Gastrocnemius medialis (tissue), 4 donors: ENCODE results near the gene HSD17B12. TPM values are rescaled to one million over a fixed set of nuclear protein-coding genes. Genes with fewer than 3 reads are reported as not detected.

ENCODE experiments used
- ATAC-seq, 2 donors: fragments of 150-250 bp; one replicate each; pipeline ENCODE4 v1.9.1; 2016
- DNase-seq, 2 donors: peaks; one replicate each; pipeline ENCODE4 v3.0.0-alpha.2; 2019
- H3K27ac ChIP-seq, 4 donors: fragments of 200-600 bp; sonication (generic); 1 replicate in 1 of 4; 2 replicates in 3 of 4; pipeline ENCODE4 v1.5.1; 2016 to 2018; ENCODE audit warnings: mild to moderate bottlenecking in 2 of 4, moderate library complexity in 1 of 4
- H3K27me3 ChIP-seq, 3 donors: fragments of 200-600 bp; sonication (generic) in 2 of 3; 1 replicate in 1 of 3; 2 replicates in 2 of 3; pipeline versions ENCODE4 v1.5.1 to v1.6.0; 2016 to 2019; ENCODE audit warnings: mild to moderate bottlenecking in 1 of 3, moderate library complexity in 1 of 3
- H3K36me3 ChIP-seq, 2 donors: fragments of 200-600 bp; sonication (generic) in 1 of 2; one replicate each; pipeline ENCODE4 v1.5.1; 2017 to 2018
- H3K4me1 ChIP-seq, 2 donors: fragments of 200-600 bp; sonication (generic) in 1 of 2; one replicate each; pipeline ENCODE4 v1.5.1; 2016 to 2017; ENCODE audit warnings: mild to moderate bottlenecking in 2 of 2
- H3K4me3 ChIP-seq, 4 donors: fragments of 200-600 bp; sonication (generic) in 3 of 4; 1 replicate in 1 of 4; 2 replicates in 3 of 4; pipeline ENCODE4 v1.5.1; 2016 to 2019; ENCODE audit warnings: mild to moderate bottlenecking in 2 of 4
- H3K9me3 ChIP-seq, 3 donors: fragments of 200-600 bp; sonication (generic) in 2 of 3; 1 replicate in 1 of 3; 2 replicates in 2 of 3; pipeline ENCODE4 v1.5.1; 2016 to 2019
- CTCF ChIP-seq, 5 experiments: fragments of 450-650 bp in 3 of 5; fragments of 200-600 bp in 2 of 5; sonication (generic) in 2 of 5; IDR thresholded peaks in 4 of 5; conservative IDR thresholded peaks in 1 of 5; 1 replicate in 4 of 5; 2 replicates in 1 of 5; pipeline ENCODE4 v1.5.1; 2016 to 2019; ENCODE audit warnings: antibody characterized with exemption in 5 of 5, mild to moderate bottlenecking in 3 of 5, moderate library complexity in 3 of 5
- POLR2A ChIP-seq, 2 donors: fragments of 450-650 bp; IDR thresholded peaks; one replicate each; pipeline ENCODE4 v1.6.1; 2017; ENCODE audit warnings: antibody characterized with exemption in 2 of 2, mild to moderate bottlenecking in 2 of 2, moderate library complexity in 2 of 2
- in situ Hi-C, 4 donors: fragments of 200-750 bp; cut with MboI; loops; one replicate each; pipeline versions ENCODE4 v1.15.0 to v1.8.0; 2017; ENCODE audit warnings: low sequenced_read_pairs in 4 of 4
- intact Hi-C: fragments of 100-400 bp; cut with DNase I; formaldehyde crosslinking; loops from one replicate; pipeline ENCODE4 v1.15.1; 2023; ENCODE audit warnings: low total_unique reads
- total RNA-seq, 4 donors: library from RNA; depleted of rRNA; stranded (reverse); fragments of >200 nt; gene quantifications; one replicate each; pipeline versions ENCODE4 v1.1.0 to v1.2.3, GENCODE V29; 2016

Gene HSD17B12
- total RNA-seq, 4 donors from 2014 or later: 20.5 to 41.1 (median 28.6) TPM

GRCh38 chr11:43842021-43842420, 161.5 kb downstream of the HSD17B12 start:
- H3K4me1 ChIP-seq: peaks cover 17 to 19% of the 10 kb centered on the region in 2 donors
- no peaks in the 10 kb centered on the region for H3K27me3 ChIP-seq
- no peak overlapping the region for H3K27ac ChIP-seq
- intact Hi-C loops: loop anchor here (10.0 kb wide), 1 partner anchor 347 kb away; no protein-coding TSS in a partner anchor
- no peaks in the 10 kb centered on the region for H3K9me3 ChIP-seq
- no peak overlapping the region for H3K4me3 ChIP-seq
- H3K36me3 ChIP-seq: peaks cover 0 to 8% of the 10 kb centered on the region in 2 donors
- ATAC-seq (no peak), DNase-seq (no peak)
- in situ Hi-C loops: loop anchor here in 1 of 4 donors (25.0 kb wide), 1 partner anchor 355 kb away; no protein-coding TSS in a partner anchor
- TF ChIP-seq CTCF (IDR thresholded peaks at IDR 0.05 in 4 of 5, conservative IDR thresholded peaks at IDR 0.05 in 1 of 5) (no peak), POLR2A (IDR thresholded peaks at IDR 0.05) (no peak)

- no peak for ATAC-seq
- H3K4me1 ChIP-seq: no peaks in the 10 kb centered on the region
- in situ Hi-C loops (loop anchor here in 1 of 4 donors (25.0 kb wide), 1 partner anchor 359 kb away; no protein-coding TSS in a partner anchor), intact Hi-C loops (loop anchor here (10.0 kb wide), 1 partner anchor 351 kb away; no protein-coding TSS in a partner anchor)
- H3K27ac ChIP-seq: no peak overlapping the region
- H3K27me3 ChIP-seq: no peaks in the 10 kb centered on the region
- H3K4me3 ChIP-seq: no peak overlapping the region
- DNase-seq: no peak
- H3K9me3 ChIP-seq: no peaks in the 10 kb centered on the region
- H3K36me3 ChIP-seq: no peaks in the 10 kb centered on the region
- TF ChIP-seq POLR2A (IDR thresholded peaks at IDR 0.05): no peak
- no peak for TF ChIP-seq CTCF (IDR thresholded peaks at IDR 0.05 in 4 of 5, conservative IDR thresholded peaks at IDR 0.05 in 1 of 5)
These were observed 165.3 kb downstream of the HSD17B12 start for GRCh38 chr11:43845816-43846215.

DNA sequence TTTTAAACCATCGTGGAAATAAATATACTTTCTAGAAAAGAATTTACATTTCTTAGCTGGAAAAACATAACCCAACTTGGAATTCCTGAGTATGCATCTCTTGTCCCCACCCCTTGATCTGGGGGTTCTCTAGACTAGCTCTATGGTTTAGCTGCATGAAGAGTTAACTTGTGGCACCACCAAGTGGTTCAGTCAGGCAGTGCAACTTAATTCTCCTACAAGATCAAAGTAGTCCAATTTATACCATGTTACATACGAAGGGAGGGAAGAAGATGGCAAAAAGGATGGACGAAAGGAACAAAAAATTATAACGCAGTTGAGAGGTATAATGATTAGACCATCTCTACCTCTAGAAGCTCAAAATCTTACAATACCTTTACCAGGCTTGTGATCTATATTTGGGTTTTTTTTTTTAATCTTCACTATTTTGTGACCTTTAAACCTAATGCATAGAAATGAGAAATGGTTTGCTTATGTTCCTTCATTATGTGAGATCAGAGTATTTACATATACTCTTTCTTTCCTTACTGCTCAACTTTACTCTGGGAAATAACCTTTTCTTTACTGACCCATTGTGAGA, 171.6 kb downstream of the HSD17B12 start:
- Histone ChIP-seq H3K4me1 (no peaks in the 10 kb centered on the region), H3K27me3 (no peaks in the 10 kb centered on the region), H3K36me3 (peaks cover 0 to 5% of the 10 kb centered on the region in 2 donors), H3K9me3 (no peaks in the 10 kb centered on the region), H3K27ac (no peak overlapping the region), H3K4me3 (no peak overlapping the region)
- intact Hi-C loops (loop anchor here (1.0 kb wide), 1 partner anchor 27 kb away; no protein-coding TSS in a partner anchor), in situ Hi-C loops (no loop called here)
- peak in 1 of 2 donors; percentile 39 for DNase-seq
- peak; percentile 58 to 80 for ATAC-seq
- TF ChIP-seq POLR2A (IDR thresholded peaks at IDR 0.05) (no peak), CTCF (IDR thresholded peaks at IDR 0.05 in 4 of 5, conservative IDR thresholded peaks at IDR 0.05 in 1 of 5) (peak; percentile 75 to 82 (median 80))

GRCh38 chr11:43853781-43854180, 173.2 kb downstream of the HSD17B12 start:
- TF ChIP-seq CTCF (IDR thresholded peaks at IDR 0.05 in 4 of 5, conservative IDR thresholded peaks at IDR 0.05 in 1 of 5) (no peak), POLR2A (IDR thresholded peaks at IDR 0.05) (no peak)
- H3K27ac ChIP-seq: no peak overlapping the region
- ATAC-seq (no peak), DNase-seq (no peak)
- H3K4me3 ChIP-seq: no peak overlapping the region
- H3K36me3 ChIP-seq: peaks cover 0 to 5% of the 10 kb centered on the region in 2 donors
- H3K9me3 ChIP-seq: no peaks in the 10 kb centered on the region
- intact Hi-C loops (no loop called here), in situ Hi-C loops (no loop called here)
- H3K27me3 ChIP-seq: no peaks in the 10 kb centered on the region
- no peaks in the 10 kb centered on the region for H3K4me1 ChIP-seq
